OCI-LY7 (cell line): Measurements from ENCODE around the gene GSTO1.

ENCODE experiments used
- CTCF ChIP-seq: fragments of 200-600 bp; sonication (generic); conservative IDR thresholded peaks from 2 replicates; pipeline ENCODE4 v1.5.1; 2014; ENCODE audit warnings: mild to moderate bottlenecking, antibody characterized with exemption, low read length, moderate library complexity, mixed read lengths
- EZH2phosphoT487 ChIP-seq: fragments of 200-600 bp; sonication (generic); IDR thresholded peaks from 2 replicates; pipeline ENCODE4 v1.6.1; 2018; ENCODE audit warnings: low read depth, borderline replicate concordance, mild to moderate bottlenecking, mixed run types, antibody characterized with exemption, low read length, moderate library complexity, mixed read lengths

- TF ChIP-seq CTCF (no peak), EZH2phosphoT487 (no peak)
Observed at GRCh38 chr10:104293011-104293410, 38.3 kb downstream of the GSTO1 start.
